GM19468 (cell line): ENCODE results near the gene CFAP92.

Experiments
- ATAC-seq: cut with Tn5 transposase; IDR thresholded peaks from one replicate; pipeline ENCODE4 v1.9.1; 2021; ENCODE audit warnings: mild to moderate bottlenecking, moderate library complexity, moderate number of reproducible peaks; ENCODE audit not compliant: unreplicated experiment; ENCODE audit errors: extremely low read depth

Gene CFAP92

GRCh38 chr3:129010310-129010956, 16.6 kb upstream of the CFAP92 start:
- ATAC-seq, result no peak

GRCh38 chr3:129009266-129009665, 15.4 kb upstream of the CFAP92 start:
- no peak for ATAC-seq

- no peak for ATAC-seq
Observed at GRCh38 chr3:129007792-129008191, 13.9 kb upstream of the CFAP92 start.

- no peak for ATAC-seq
Observed at GRCh38 chr3:129006864-129007263, 13.0 kb upstream of the CFAP92 start.

GRCh38 chr3:129005526-129006303, 11.8 kb upstream of the CFAP92 start:
- ATAC-seq, result no peak

GRCh38 chr3:129004639-129005295, 10.9 kb upstream of the CFAP92 start:
- no peak for ATAC-seq

- no peak for ATAC-seq
Observed at GRCh38 chr3:129003578-129004112, 9.8 kb upstream of the CFAP92 start.

GRCh38 chr3:129002573-129003569, 9.0 kb upstream of the CFAP92 start:
- ATAC-seq, result no peak

- ATAC-seq, result no peak
Observed at GRCh38 chr3:129001806-129002572, 8.1 kb upstream of the CFAP92 start.

- no peak for ATAC-seq
Observed at GRCh38 chr3:129001101-129001805, 7.4 kb upstream of the CFAP92 start, which contains the start of gene EFCC1. Gene EFCC1 (plus strand): TSS chr3:129001304. CDS start chr3:129001629, 325 bp downstream.

- ATAC-seq, result no peak
Observed at GRCh38 chr3:129000742-129001100, 6.8 kb upstream of the CFAP92 start.

GRCh38 chr3:128999102-128999501, 5.2 kb upstream of the CFAP92 start:
- ATAC-seq, result no peak

- no peak for ATAC-seq
Observed at GRCh38 chr3:128998561-128998960, 4.7 kb upstream of the CFAP92 start.

- ATAC-seq, result no peak
Observed at GRCh38 chr3:128997486-128998133, 3.7 kb upstream of the CFAP92 start.

GRCh38 chr3:128996726-128997125, 2.9 kb upstream of the CFAP92 start:
- no peak for ATAC-seq

GRCh38 chr3:128996200-128996599, 2.3 kb upstream of the CFAP92 start:
- ATAC-seq, result no peak

GRCh38 chr3:128995737-128996136, 1.9 kb upstream of the CFAP92 start:
- no peak for ATAC-seq
